ENCODE measurements around the gene ZNF414. TPM values are rescaled to one million over a fixed set of nuclear protein-coding genes. Genes with fewer than 3 reads are reported as not detected.

The ZNF414 gene
- total RNA-seq, 1 donor from 2014 or later = 29.9 TPM

GRCh38 chr19:8537099-8537498 is 23.1 kb upstream of the ZNF414 start:
- TF ChIP-seq CTCF (IDR thresholded peaks at IDR 0.05) = no peak
- H3K4me1 Mint-ChIP-seq (ENCODE audit: unreplicated experiment) = no peaks in the 10 kb centered on the region
- no peak overlapping the region for H3K27ac Mint-ChIP-seq (ENCODE audit: unreplicated experiment)
- H3K9me3 Mint-ChIP-seq (ENCODE audit: unreplicated experiment) = no peaks in the 10 kb centered on the region
- peaks cover 2% of the 10 kb centered on the region for H3K36me3 Mint-ChIP-seq (ENCODE audit: unreplicated experiment)
- no peaks in the 10 kb centered on the region for H3K27me3 Mint-ChIP-seq (ENCODE audit: unreplicated experiment)
- no peak for DNase-seq (ENCODE audit: extremely low spot score, unreplicated experiment)
- no peak overlapping the region for H3K4me3 Mint-ChIP-seq (ENCODE audit: unreplicated experiment)

GRCh38 chr19:8536282-8536681 is 22.3 kb upstream of the ZNF414 start:
- no peak for DNase-seq (ENCODE audit: extremely low spot score, unreplicated experiment)
- Mint-ChIP-seq H3K27me3 (ENCODE audit: unreplicated experiment) (no peaks in the 10 kb centered on the region), H3K9me3 (ENCODE audit: unreplicated experiment) (no peaks in the 10 kb centered on the region), H3K4me1 (ENCODE audit: unreplicated experiment) (no peaks in the 10 kb centered on the region), H3K27ac (ENCODE audit: unreplicated experiment) (no peak overlapping the region), H3K36me3 (ENCODE audit: unreplicated experiment) (no peaks in the 10 kb centered on the region), H3K4me3 (ENCODE audit: unreplicated experiment) (no peak overlapping the region)
- no peak for TF ChIP-seq CTCF (IDR thresholded peaks at IDR 0.05)

GRCh38 chr19:8532225-8532624 is 18.3 kb upstream of the ZNF414 start:
- no peaks in the 10 kb centered on the region for H3K27me3 Mint-ChIP-seq (ENCODE audit: unreplicated experiment)
- H3K4me3 Mint-ChIP-seq (ENCODE audit: unreplicated experiment) = no peak overlapping the region
- H3K9me3 Mint-ChIP-seq (ENCODE audit: unreplicated experiment) = no peaks in the 10 kb centered on the region
- H3K4me1 Mint-ChIP-seq (ENCODE audit: unreplicated experiment) = peaks cover 8% of the 10 kb centered on the region
- no peak for DNase-seq (ENCODE audit: extremely low spot score, unreplicated experiment)
- peaks cover 3% of the 10 kb centered on the region for H3K36me3 Mint-ChIP-seq (ENCODE audit: unreplicated experiment)
- TF ChIP-seq CTCF (IDR thresholded peaks at IDR 0.05) = no peak
- no peak overlapping the region for H3K27ac Mint-ChIP-seq (ENCODE audit: unreplicated experiment)

- Mint-ChIP-seq H3K4me1 (ENCODE audit: unreplicated experiment) (peaks cover 13% of the 10 kb centered on the region), H3K4me3 (ENCODE audit: unreplicated experiment) (no peak overlapping the region), H3K36me3 (ENCODE audit: unreplicated experiment) (peaks cover 3% of the 10 kb centered on the region), H3K9me3 (ENCODE audit: unreplicated experiment) (no peaks in the 10 kb centered on the region), H3K27me3 (ENCODE audit: unreplicated experiment) (no peaks in the 10 kb centered on the region), H3K27ac (ENCODE audit: unreplicated experiment) (no peak overlapping the region)
- no peak for DNase-seq (ENCODE audit: extremely low spot score, unreplicated experiment)
- TF ChIP-seq CTCF (IDR thresholded peaks at IDR 0.05) = no peak
These were observed 17.5 kb upstream of the ZNF414 start for GRCh38 chr19:8531470-8531869.

GRCh38 chr19:8530061-8530679 is 16.2 kb upstream of the ZNF414 start:
- H3K4me3 Mint-ChIP-seq (ENCODE audit: unreplicated experiment) = no peak overlapping the region
- no peaks in the 10 kb centered on the region for H3K9me3 Mint-ChIP-seq (ENCODE audit: unreplicated experiment)
- H3K27me3 Mint-ChIP-seq (ENCODE audit: unreplicated experiment) = no peaks in the 10 kb centered on the region
- TF ChIP-seq CTCF (IDR thresholded peaks at IDR 0.05) = no peak
- no peak overlapping the region for H3K27ac Mint-ChIP-seq (ENCODE audit: unreplicated experiment)
- peaks cover 3% of the 10 kb centered on the region for H3K36me3 Mint-ChIP-seq (ENCODE audit: unreplicated experiment)
- no peak for DNase-seq (ENCODE audit: extremely low spot score, unreplicated experiment)
- peaks cover 13% of the 10 kb centered on the region for H3K4me1 Mint-ChIP-seq (ENCODE audit: unreplicated experiment)

Data from osteocyte (in vitro differentiated cells).